ENCODE data around the gene ARF3. TPM values are rescaled to one million over a fixed set of nuclear protein-coding genes. Genes with fewer than 3 reads are reported as not detected.

ARF3 gene
- 10 to 100 TPM; 65.1 to 89.3 (median 80.1) TPM for total RNA-seq

DNA sequence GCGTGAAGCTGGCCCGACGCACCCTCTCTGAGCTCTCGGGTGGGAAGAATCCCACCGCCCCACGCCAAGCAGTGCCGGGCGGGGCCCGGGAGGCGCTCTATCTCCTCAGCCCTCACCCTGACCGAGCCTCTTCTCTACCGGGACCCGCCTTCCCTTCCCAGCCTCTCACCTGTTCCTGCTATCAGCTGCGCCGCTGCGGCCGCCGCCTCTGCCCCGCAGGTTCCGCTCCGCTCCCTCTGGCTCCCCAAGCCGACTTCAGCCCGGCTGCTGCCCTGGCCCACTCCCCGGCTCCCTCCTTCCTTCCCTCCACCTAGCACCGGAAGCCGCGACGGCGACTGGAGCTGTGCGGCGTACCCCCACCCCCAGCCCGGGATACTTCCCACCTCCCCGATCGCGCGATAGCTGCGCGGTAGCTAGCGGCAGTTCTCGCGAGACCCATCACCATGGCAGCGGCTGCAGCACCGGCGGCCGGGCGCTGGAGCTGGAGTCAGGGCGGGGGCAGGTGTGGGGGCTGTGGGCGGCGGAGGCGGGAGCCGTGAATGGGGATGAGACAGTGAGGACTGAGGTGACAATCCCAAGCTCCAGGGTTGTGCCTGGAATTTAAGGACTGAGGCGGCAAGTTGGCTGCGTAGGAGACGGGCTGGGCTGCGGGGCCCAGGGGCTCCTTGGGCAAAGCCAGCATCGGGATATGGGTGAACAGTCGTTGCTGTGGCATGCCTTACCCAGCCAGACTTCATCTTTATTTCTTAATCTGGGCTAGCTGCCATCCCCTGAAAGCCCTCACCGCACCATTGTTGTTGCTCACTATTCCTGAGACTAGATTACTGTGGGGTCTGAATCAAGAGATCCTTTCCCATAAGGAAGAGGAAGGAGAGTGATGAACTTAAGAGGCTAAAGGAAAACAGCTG lies at the start of gene ARF3:
ARF3 (minus strand) TSS at position 347 of the 908 bp plus-strand sequence. CDS start 16,392 bp downstream, outside the sequence.
- peak within 1 kb of the TSS; percentile 99 for H3K4me3 ChIP-seq (ENCODE audit: low read depth, poor library complexity, severe bottlenecking)
- WGBS, 2 donors = 0 to 1% methylated on average over 49 to 55 of the region's 58 CpGs
- DNase-seq (ENCODE audit: low spot score in 2 of 2) = peak; percentile 88 to 98
- no peak for TF ChIP-seq POLR2A (IDR thresholded peaks at IDR 0.05)
- TF ChIP-seq, protein P1, sequence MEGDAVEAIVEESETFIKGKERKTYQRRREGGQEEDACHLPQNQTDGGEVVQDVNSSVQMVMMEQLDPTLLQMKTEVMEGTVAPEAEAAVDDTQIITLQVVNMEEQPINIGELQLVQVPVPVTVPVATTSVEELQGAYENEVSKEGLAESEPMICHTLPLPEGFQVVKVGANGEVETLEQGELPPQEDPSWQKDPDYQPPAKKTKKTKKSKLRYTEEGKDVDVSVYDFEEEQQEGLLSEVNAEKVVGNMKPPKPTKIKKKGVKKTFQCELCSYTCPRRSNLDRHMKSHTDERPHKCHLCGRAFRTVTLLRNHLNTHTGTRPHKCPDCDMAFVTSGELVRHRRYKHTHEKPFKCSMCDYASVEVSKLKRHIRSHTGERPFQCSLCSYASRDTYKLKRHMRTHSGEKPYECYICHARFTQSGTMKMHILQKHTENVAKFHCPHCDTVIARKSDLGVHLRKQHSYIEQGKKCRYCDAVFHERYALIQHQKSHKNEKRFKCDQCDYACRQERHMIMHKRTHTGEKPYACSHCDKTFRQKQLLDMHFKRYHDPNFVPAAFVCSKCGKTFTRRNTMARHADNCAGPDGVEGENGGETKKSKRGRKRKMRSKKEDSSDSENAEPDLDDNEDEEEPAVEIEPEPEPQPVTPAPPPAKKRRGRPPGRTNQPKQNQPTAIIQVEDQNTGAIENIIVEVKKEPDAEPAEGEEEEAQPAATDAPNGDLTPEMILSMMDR (IDR thresholded peaks at IDR 0.05) = no peak
- intact Hi-C loops (cut with DNase I; ENCODE audit: low total_unique reads) = no loop called here

DNA sequence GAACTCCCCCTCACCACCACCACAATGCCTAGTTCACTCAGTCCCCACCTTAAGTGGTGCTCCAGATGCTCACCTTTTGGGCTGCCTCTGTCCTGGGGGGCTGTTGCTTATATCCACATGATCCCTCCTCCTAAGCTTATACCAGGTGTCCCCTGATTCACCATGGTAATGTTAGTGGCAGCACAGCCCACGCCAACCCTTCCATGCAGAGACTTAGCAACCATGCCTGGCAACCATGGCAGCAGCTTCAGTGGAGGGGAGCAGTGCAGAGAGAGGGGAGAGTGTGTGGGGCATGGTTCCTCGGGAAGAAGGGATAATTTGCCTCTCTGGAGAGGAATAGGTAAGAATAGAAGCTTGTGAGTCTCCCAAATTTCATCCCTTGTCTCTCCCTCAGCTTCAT lies 43.1 kb upstream of the ARF3 start:
- WGBS, 2 donors = 86 to 88% methylated on average over 2 of the region's 2 CpGs
- DNase-seq (ENCODE audit: low spot score in 2 of 2) = no peak
- intact Hi-C loops (cut with DNase I; ENCODE audit: low total_unique reads) = no loop called here
- TF ChIP-seq, protein P1 (IDR thresholded peaks at IDR 0.05) = no peak
- TF ChIP-seq POLR2A (IDR thresholded peaks at IDR 0.05) = no peak
- H3K4me3 ChIP-seq (ENCODE audit: low read depth, poor library complexity, severe bottlenecking) = no peak overlapping the region

DNA sequence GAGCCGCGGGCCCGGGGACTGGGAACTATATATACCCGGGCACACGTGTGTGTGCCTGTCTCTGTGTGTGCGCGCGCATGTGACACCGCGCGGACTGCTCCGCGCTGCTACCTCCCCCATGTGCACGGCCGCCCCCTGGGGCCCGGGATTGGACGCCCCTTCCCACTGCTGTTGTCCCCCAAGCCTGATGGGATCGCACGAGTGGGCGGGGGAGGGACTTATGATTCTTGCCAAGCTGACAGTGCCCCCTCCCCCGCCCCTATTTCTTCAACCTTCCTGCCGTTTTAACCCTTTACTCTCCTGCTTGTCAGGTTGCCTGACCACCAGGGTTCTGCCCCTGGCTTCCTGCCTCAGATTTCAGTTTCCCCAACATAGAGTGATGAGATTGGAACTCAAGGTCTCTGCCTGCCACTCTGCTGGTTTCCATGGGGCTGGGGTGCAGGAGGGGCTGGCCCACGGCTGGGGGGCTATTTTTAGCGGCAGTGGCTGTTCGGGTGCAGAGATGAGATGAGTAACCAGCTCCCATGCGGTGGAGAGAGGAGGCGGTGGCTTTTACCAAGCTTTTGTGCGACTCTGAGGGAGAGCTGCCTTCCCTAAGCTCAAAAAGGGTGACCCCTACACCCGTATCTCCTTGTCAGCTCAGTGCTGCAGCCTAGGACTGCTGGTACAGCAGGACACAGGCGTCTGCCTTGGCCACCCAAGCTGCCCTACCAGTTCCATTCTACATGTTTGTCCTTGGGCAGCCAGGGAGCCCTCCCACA lies 42.3 kb upstream of the ARF3 start, which contains the start of gene DDN:
DDN (minus strand) TSS at position 5 of the 761 bp plus-strand sequence. CDS start 88 bp downstream, outside the sequence.
- DNase-seq (ENCODE audit: low spot score in 2 of 2) = peak in 1 of 2 donors; percentile 82
- H3K4me3 ChIP-seq (ENCODE audit: low read depth, poor library complexity, severe bottlenecking) = peak within 1 kb of the TSS; percentile 24
- 4 to 6% methylated on average over 17 to 29 of the region's 30 CpGs for WGBS, 2 donors
- TF ChIP-seq POLR2A (IDR thresholded peaks at IDR 0.05) = no peak
- TF ChIP-seq, protein P1 (IDR thresholded peaks at IDR 0.05) = no peak
- intact Hi-C loops (cut with DNase I; ENCODE audit: low total_unique reads) = loop anchor here (5.0 kb wide), 1 partner anchor 142 kb away; no protein-coding TSS in a partner anchor

DNA sequence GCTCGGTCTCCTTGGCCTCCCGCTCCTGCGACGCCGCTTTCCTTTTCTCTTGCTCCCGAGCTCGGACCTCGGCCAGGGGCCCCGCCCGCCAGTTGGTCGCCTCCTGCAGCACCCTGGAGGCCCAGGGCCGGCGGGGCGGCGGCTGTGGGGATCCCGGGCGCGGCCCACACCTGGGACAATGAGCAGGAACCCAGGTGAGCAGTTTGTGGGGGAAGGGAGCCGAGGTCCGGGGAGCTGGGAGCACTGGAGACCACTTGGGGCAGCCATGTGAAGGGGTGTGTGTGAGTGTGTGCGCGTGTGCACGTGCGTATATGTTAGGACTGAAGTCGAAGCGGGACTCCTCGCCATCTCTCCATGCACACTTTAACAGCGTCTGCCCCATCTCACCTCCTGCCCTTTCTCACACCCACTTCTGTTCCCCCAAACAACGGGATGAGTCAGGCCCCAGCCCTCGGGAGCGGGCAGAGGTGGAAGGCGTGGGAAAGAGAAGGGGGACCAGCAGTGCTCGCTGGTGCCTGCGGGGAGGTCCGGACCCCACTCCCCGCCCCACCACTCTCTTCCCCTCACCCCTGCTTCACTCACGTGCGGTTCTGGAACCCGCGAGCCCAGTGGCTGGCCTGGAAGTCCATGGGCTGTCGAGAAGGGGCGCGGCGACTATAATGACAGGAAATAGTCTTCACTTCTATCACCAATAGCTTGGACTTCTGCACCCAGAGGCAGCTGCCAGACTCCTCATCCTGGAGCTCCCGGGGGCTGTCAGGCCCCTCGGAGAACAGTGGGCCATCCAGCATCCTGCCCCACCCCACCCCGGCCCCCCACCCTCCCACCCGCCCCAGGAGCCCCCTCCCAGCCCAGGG lies 41.4 kb upstream of the ARF3 start:
- H3K4me3 ChIP-seq (ENCODE audit: low read depth, poor library complexity, severe bottlenecking) = peak overlapping the region; percentile 24
- TF ChIP-seq, protein P1 (IDR thresholded peaks at IDR 0.05) = no peak
- no peak for TF ChIP-seq POLR2A (IDR thresholded peaks at IDR 0.05)
- WGBS, 2 donors = 1% methylated on average over 35 to 43 of the region's 48 CpGs
- peak in 1 of 2 donors; percentile 88 for DNase-seq (ENCODE audit: low spot score in 2 of 2)
- intact Hi-C loops (cut with DNase I; ENCODE audit: low total_unique reads) = loop anchor here (5.0 kb wide), 1 partner anchor 141 kb away; no protein-coding TSS in a partner anchor

Measured in lower leg skin (tissue), 4 donors.